PC-3 (cell line): ENCODE data around the gene SH3BP1.

ENCODE experiments used
- EZH2 ChIP-seq: fragments of 300-600 bp; sonication (generic); IDR thresholded peaks from one replicate; pipeline ENCODE4 v1.6.1; 2017; ENCODE audit warnings: antibody characterized with exemption, mild to moderate bottlenecking, low read length; ENCODE audit not compliant: unreplicated experiment
- TF ChIP-seq, protein P1 (sequence below): fragments of 300-600 bp; sonication (generic); conservative IDR thresholded peaks from 2 replicates; pipeline ENCODE4 v1.5.1; 2017; ENCODE audit warnings: antibody characterized with exemption, low read depth, mild to moderate bottlenecking, low read length

DNA sequence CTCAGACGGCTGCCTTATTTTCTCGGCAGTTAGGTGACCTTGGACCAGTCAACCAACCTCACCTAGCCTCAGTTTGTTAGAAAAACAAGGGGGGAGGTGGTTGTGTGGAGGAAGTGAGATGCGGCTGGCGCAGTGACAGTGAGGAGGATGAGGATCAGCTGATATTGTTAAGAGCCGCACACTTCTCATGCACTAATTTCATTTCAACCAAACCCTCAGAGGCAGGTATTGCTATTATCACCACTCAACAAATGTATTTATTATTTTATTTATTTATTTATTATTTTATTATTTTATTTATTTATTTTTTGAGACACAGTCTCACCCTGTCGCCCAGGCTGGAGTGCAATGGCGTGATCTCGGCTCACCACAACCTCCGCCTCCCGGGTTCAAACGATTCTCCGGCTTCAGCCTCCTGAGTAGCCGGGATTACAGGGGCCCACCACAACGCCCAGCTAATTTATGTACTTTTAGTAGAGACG is 38.1 kb downstream of the SH3BP1 start:
- no peak for TF ChIP-seq EZH2
- TF ChIP-seq, protein P1, sequence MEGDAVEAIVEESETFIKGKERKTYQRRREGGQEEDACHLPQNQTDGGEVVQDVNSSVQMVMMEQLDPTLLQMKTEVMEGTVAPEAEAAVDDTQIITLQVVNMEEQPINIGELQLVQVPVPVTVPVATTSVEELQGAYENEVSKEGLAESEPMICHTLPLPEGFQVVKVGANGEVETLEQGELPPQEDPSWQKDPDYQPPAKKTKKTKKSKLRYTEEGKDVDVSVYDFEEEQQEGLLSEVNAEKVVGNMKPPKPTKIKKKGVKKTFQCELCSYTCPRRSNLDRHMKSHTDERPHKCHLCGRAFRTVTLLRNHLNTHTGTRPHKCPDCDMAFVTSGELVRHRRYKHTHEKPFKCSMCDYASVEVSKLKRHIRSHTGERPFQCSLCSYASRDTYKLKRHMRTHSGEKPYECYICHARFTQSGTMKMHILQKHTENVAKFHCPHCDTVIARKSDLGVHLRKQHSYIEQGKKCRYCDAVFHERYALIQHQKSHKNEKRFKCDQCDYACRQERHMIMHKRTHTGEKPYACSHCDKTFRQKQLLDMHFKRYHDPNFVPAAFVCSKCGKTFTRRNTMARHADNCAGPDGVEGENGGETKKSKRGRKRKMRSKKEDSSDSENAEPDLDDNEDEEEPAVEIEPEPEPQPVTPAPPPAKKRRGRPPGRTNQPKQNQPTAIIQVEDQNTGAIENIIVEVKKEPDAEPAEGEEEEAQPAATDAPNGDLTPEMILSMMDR = no peak
